NCI-H2029 treated with DMSO at 0.1 percent for 48 hours (cell line): ENCODE results near the gene BICC1.
"Not testable (repeated sequence)": the region's sequence is repeated elsewhere in the genome, so short reads cannot be mapped to it uniquely, and the experiment has no call there.

ENCODE experiments used
- DNase-seq: peaks from one replicate; lab custom pipeline; 2025; lab: John Stamatoyannopoulos, UW

Gene BICC1

DNA sequence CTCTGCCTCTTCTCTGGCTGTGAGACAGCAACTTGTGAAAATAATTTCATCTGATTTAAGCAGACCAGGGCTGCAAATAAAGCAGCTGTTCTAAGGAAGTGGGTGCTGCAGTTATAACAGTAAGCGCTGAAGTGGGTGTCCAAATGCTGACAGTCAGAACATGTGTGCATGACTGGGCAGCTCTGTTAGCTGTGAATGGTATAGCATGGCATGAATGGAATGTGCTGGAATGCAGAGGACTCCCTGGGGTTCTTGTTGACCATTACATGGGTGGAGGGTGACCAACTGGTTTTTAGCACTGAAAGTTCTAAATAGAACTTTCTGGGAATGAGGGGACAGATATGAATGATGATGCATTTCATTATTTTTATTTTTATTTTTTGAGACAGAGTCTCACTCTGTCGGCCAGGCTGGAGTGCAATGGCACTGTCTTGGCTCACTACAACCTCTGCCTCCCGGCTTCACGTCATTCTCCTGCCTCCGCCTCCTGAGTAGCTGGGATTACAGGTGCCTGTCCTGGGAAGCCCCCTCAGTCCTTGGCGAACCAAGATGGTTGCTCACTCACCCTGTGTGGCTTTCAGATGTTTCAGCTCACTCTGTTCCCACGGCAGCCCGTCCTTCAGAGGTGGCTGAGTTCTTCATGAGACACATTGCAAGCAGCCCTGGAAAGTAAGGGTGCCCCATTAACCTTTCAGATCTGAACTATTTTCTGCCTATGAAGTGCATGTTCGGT is 344.0 kb downstream of the BICC1 start:
- DNase-seq: no peak

DNA sequence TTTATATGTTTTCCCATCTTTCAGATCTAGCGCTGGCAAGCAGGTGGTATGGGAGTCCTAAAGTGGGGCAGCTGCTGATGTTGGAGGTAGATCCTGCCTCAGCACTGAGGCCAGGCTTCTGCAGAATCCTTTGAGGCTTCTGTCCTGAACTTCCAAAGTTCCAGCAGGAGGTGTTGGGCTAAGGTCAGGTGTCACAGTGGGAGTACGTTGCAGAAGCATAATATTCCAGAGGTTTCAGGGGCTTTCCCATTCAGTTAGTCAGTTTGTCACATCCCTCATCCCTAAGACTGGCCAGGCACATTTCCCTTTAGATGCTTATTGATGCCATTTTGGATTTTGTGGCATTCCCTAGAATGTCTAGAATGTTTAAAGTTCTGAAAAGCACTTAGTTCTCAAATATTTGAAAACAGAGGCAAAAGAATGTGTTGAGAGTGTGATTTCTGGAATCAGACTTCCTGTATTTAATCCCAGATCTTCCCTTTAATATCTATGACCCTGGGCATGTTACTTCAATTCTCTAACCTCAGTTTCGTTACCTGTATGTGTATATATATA is 344.7 kb downstream of the BICC1 start:
- no peak for DNase-seq

DNA sequence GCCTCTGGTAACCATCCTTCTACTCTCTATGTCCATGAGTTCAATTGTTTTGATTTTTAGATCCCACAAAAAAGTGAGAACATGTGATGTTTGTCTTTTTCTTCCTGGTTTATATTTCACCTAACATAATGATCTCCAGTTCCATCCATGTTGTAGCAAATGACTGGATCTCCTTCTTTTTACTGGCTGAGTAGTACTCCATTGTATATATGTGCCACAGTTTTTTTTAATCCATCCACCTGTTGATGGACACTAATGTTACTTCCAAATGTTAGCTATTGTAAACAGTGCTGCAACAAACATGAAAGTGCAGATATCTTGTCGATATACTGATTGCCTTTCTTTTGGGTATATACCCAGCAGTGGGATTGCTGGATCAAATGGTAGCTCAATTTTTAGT is 345.5 kb downstream of the BICC1 start:
- not testable (repeated sequence) for DNase-seq

DNA sequence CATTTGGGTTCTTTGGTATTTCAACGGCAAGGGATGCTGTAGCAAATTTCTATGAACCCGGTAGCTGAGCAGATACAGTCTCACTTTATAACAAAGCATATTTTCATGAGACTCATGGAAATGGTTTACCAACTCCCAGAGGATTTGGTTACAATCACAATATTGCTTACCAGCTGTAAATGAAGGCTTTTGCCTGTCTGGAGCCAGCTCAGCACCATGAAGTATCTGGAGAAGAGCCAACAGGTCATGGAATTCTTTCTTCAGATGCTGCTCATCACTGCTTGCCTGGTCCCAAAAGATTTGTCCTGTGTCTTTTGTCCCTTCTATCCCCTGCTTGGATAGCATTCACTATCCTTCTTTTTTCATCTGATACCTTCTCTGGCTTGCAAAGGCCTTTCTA is 346.9 kb downstream of the BICC1 start:
- DNase-seq: no peak

DNA sequence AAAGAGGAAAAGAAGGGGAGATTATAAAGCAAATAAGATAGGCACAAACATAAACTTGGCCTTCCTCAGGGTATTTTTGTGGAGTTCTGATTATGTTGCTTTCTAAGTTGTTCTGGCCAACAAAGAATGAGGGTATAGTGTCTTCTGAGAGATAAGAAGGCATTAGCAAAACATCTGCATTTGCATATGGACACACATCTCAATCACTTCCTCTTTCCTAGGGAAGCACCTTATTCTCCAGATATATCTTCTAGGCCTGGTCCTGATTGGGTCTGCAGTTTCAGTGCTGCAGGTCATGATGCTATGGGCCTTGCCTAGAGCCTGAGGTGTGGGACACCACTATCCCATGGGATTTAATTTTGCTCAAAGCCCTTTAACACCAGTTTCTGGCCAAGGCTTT is 355.0 kb downstream of the BICC1 start:
- no peak for DNase-seq

DNA sequence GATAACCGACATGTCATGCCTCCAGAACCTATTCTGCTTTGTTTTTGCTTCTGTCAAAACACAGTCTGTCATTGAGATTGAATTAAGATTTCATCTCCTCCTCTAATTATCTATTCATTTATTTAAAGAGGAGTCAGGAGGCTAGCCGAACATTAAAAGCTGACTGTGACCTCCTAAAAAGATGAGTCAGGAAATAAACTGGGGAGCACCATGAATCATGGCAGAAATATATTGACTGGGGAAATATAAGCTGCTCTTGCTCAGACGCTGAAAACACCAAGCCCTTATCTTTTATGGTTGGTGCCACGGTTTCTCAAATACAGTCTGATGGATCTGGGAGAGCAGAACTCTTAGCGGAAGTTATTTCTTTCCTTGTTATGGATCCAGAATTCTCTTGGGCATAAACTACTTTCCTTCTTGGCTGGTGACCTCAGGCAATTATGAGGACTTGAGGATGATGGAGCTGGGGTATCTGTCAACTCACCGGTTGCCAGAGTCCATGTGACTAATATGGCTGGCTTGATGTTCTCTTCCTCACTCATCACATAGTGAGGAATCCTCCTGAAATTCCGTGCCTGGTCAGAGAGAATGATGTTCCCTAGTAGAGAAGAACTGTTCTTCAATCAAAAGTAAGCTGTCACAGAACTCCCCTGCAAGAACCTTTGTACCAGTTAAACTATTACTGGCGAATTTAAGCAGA is 356.2 kb downstream of the BICC1 start:
- DNase-seq: no peak

DNA sequence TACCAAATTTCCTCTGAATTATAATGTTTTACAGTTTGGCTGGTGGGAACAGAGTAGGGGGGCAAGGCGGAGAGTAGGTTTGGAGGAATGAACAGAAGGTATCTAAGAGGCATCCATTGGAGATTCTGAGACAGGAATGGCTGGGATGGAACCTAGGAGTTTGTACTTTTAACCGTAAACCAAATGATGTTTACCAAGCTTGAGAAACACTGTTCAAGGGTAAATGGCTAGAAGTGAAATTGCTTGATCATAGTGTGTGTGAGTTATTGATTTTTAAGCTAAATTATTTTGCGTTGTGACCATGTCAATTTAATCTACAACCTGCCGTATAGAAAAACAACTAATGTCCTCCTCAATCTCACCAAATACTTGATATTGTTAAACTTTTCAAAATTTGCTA is 357.4 kb downstream of the BICC1 start:
- no peak for DNase-seq

DNA sequence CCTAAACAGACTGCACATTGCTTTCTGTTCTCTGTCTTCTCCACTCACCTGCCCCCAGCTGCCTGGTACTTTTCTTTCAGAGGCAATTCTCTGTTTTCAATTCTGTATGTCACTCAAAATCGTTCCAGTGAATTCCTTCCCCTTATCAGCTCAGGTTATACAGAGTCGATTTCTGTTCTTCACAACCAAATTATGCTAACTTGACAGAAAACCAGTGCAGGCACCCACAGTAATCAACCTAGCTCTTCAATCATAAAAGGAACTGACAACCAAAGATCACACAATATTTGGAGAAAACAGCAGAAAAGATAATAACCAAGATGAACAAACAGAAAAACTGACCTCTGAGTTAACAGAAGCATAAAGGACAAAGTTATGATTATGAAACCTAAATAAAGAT is 360.5 kb downstream of the BICC1 start:
- DNase-seq: no peak
